K562 (cell line): ENCODE results near the gene SLC38A2. TPM values are rescaled to one million over a fixed set of nuclear protein-coding genes. Genes with fewer than 3 reads are reported as not detected.

Source experiments
- ATAC-seq: fragments of 200-7000 bp; cut with Tn5 transposase; 3 replicates; pipeline ENCODE4 v1.9.1; 2020; ENCODE audit warnings: moderate library complexity
- BruUV-seq: library from RNA; stranded (reverse); fragments of 400-500 nt; replicated peaks from 2 replicates; lab custom pipeline; 2021; lab: Mats Ljungman, UMichigan
- CTCF ChIA-PET: fragments of 300-600 bp; formaldehyde crosslinking; extraction: SDS; loops from one replicate; lab custom pipeline; 2021; ENCODE audit warnings: low intra/inter-chr PET ratio; lab: Yijun Ruan, JAX
- POLR2A ChIA-PET: fragments of 300-600, 350-650 bp; sonication (Branson Sonifier 250); formaldehyde crosslinking; extraction: SDS; loops from one replicate; lab custom pipeline; 2021; ENCODE audit warnings: antibody characterized with exemption, inconsistent platforms; lab: Yijun Ruan, JAX
- DNase-seq, 4 experiments: peaks; one replicate each; pipeline versions ENCODE4 v3.0.0 to v3.0.0-alpha.2; 2011 to 2018; ENCODE audit warnings: low spot score in 3 of 4, mixed read lengths in 3 of 4; ENCODE audit errors: extremely low read depth in 1 of 4
- FAIRE-seq: peaks from 2 replicates; lab custom pipeline; 2011; peaks lifted over from hg19 to GRCh38; lab: Jason Lieb, UNC
- H2AFZ ChIP-seq: 2 replicates; pipeline ENCODE4 v1.6.0; 2011; ENCODE audit warnings: low read depth, low read length, control low read depth, inconsistent platforms
- H3K27ac ChIP-seq: fragments of 200-600 bp; 3 replicates; pipeline ENCODE4 v1.8.0; 2011; ENCODE audit warnings: low read depth, mild to moderate bottlenecking, control low read depth, inconsistent platforms, low read length, moderate library complexity, mixed read lengths; ENCODE audit errors: extremely low read depth
- H3K27me3 ChIP-seq, 2 experiments: fragments of 300-600 bp in 1 of 2; 2 replicates in 1 of 2; 3 replicates in 1 of 2; pipeline versions ENCODE4 v1.6.0 to v1.8.0; 2011; ENCODE audit warnings: inconsistent platforms in 2 of 2, low read length in 2 of 2, mild to moderate bottlenecking in 1 of 2, mixed read lengths in 1 of 2, moderate library complexity in 1 of 2; ENCODE audit not compliant: control insufficient read depth in 2 of 2, insufficient read depth in 2 of 2
- H3K36me3 ChIP-seq: fragments of 300-600 bp; 3 replicates; pipeline ENCODE4 v1.8.0; 2011; ENCODE audit warnings: mild to moderate bottlenecking, low read length, inconsistent platforms; ENCODE audit not compliant: control insufficient read depth, insufficient read depth
- H3K4me1 ChIP-seq, 2 experiments: fragments of 200-600 bp in 1 of 2; replicated peaks in 1 of 2; 2 replicates in 1 of 2; 3 replicates in 1 of 2; pipeline versions ENCODE4 v1.5.1 to v1.8.0; 2011; ENCODE audit warnings: inconsistent platforms in 2 of 2, low read length in 2 of 2, mild to moderate bottlenecking in 1 of 2, mixed read lengths in 1 of 2, moderate library complexity in 1 of 2; ENCODE audit not compliant: control insufficient read depth in 2 of 2, insufficient read depth in 2 of 2
- H3K4me2 ChIP-seq: 2 replicates; pipeline ENCODE4 v1.6.1; 2011; ENCODE audit warnings: low read length, control low read depth, inconsistent platforms, mixed read lengths; ENCODE audit not compliant: insufficient read depth
- H3K4me3 ChIP-seq: fragments of 200-600 bp; sonication (generic), shearing (Covaris generic); 2 replicates; pipeline ENCODE4 v1.5.1; 2016; ENCODE audit warnings: control low read depth, inconsistent platforms
- H3K79me2 ChIP-seq: fragments of 200-600 bp; 3 replicates; pipeline ENCODE4 v1.8.0; 2011; ENCODE audit warnings: low read length, inconsistent platforms; ENCODE audit not compliant: control insufficient read depth, insufficient read depth
- H3K9ac ChIP-seq, 2 experiments: 2 replicates each; pipeline versions ENCODE4 v1.6.0 to v1.6.1; 2011; ENCODE audit warnings: low read depth in 2 of 2, low read length in 2 of 2, control low read depth in 1 of 2, inconsistent platforms in 1 of 2, mild to moderate bottlenecking in 1 of 2, mixed read lengths in 1 of 2; ENCODE audit not compliant: insufficient read depth in 1 of 2
- H3K9me1 ChIP-seq: one replicate; pipeline ENCODE4 v1.6.0; 2011; ENCODE audit warnings: inconsistent platforms, mild to moderate bottlenecking, low read length, moderate library complexity; ENCODE audit not compliant: control insufficient read depth, insufficient read depth
- H3K9me3 ChIP-seq: replicated peaks from 2 replicates; pipeline ENCODE4 v1.5.1; 2011; ENCODE audit warnings: low read depth, low read length, inconsistent platforms; ENCODE audit not compliant: control insufficient read depth, insufficient read depth
- H4K20me1 ChIP-seq: replicated peaks from 2 replicates; pipeline ENCODE4 v1.6.1; 2011; ENCODE audit warnings: low read length, inconsistent platforms, mixed read lengths; ENCODE audit not compliant: control insufficient read depth, insufficient read depth
- ARID4B ChIP-seq: sonication (generic); formaldehyde crosslinking; IDR thresholded peaks from 2 replicates; pipeline ENCODE4 v1.8.0; 2022; ENCODE audit warnings: mild to moderate bottlenecking, missing genetic modification reagents
- ATF1 ChIP-seq, 2 experiments: fragments of 450-650 bp in 1 of 2; IDR thresholded peaks; 2 replicates each; pipeline ENCODE4 v1.6.1; 2016; ENCODE audit warnings: missing compliant biosample characterization in 1 of 2, missing genetic modification characterization in 1 of 2
- DPF2 ChIP-seq: fragments of 450-650 bp; IDR thresholded peaks from 2 replicates; pipeline ENCODE4 v1.6.1; 2016
- ESRRA ChIP-seq: fragments of 450-650 bp; IDR thresholded peaks from 2 replicates; pipeline ENCODE4 v1.6.1; 2014; ENCODE audit warnings: low read depth, mild to moderate bottlenecking, moderate library complexity, borderline replicate concordance
- KLF13 ChIP-seq: fragments of 450-650 bp; IDR thresholded peaks from 2 replicates; pipeline ENCODE4 v1.6.1; 2016; ENCODE audit warnings: missing genetic modification characterization, low read depth, mild to moderate bottlenecking, missing compliant biosample characterization, moderate library complexity, borderline replicate concordance
- RBM34 ChIP-seq: fragments of 200-400 bp; formaldehyde crosslinking; IDR thresholded peaks from 2 replicates; pipeline ENCODE4 v1.6.1; 2018; ENCODE audit warnings: low read length, borderline replicate concordance; ENCODE audit not compliant: insufficient read depth
- SMAD4 ChIP-seq: fragments of 250-450 bp; sonication (Bioruptor Pico); conservative IDR thresholded peaks from 2 replicates; pipeline ENCODE4 v1.8.0; 2021; ENCODE audit warnings: inconsistent platforms, mild to moderate bottlenecking, moderate library complexity
- SMARCE1 ChIP-seq: fragments of 450-650 bp; IDR thresholded peaks from 2 replicates; pipeline ENCODE4 v1.7.1; 2016; ENCODE audit warnings: mild to moderate bottlenecking
- SOX6 ChIP-seq: fragments of 450-650 bp; IDR thresholded peaks from 2 replicates; pipeline ENCODE4 v1.6.1; 2014; ENCODE audit warnings: mild to moderate bottlenecking
- ZBTB33 ChIP-seq: sonication (generic); formaldehyde crosslinking; IDR thresholded peaks from 2 replicates; pipeline ENCODE4 v1.8.1; 2023; ENCODE audit warnings: mild to moderate bottlenecking, missing genetic modification reagents
- ZNF780A ChIP-seq: fragments of 250-450 bp; sonication (Bioruptor Pico); IDR thresholded peaks from 2 replicates; pipeline ENCODE4 v1.5.0; 2021; ENCODE audit warnings: mild to moderate bottlenecking
- WGBS: fragments of 100-300 bp; shearing (Covaris generic); methylation state at CpG from one replicate; pipeline ENCODE4 v1.1.6; 2016; ENCODE audit warnings: low coverage, mixed read lengths; ENCODE audit not compliant: insufficient coverage; ENCODE audit errors: missing lambda C conversion rate; 5-methylcytosine and 5-hydroxymethylcytosine counted together
- in situ Hi-C: fragments of 300-500 bp; cut with MboI; formaldehyde crosslinking; loops from 4 replicates; pipeline ENCODE4 v1.15.0; 2018; ENCODE audit warnings: inconsistent platforms, mixed read lengths
- intact Hi-C: fragments of 100-400 bp; cut with micrococcal nuclease; formaldehyde crosslinking; loops from 2 replicates; pipeline ENCODE4 v1.14.2; 2022
- polyA plus RNA-seq, 8 experiments: library from polyadenylated mRNA; depleted of rRNA in 4 of 8; stranded (reverse) in 5 of 8; unstranded in 3 of 8; fragments of >200 nt; fragmentation: Nextera tagmentation in 2 of 8; fragmentation: Illumina TruSeq in 1 of 8; extraction: Ambion mirVana in 2 of 8; extraction: Trizol in 1 of 8; gene quantifications; 2 replicates each; pipeline versions ENCODE4 v1.2.1 to v1.2.3, GENCODE V29; 2011 to 2014; ENCODE audit warnings: inconsistent platforms in 1 of 8, missing spikeins in 1 of 8
- total RNA-seq, 7 experiments: library from RNA; depleted of rRNA in 6 of 7; stranded (reverse); fragments of >200 nt in 6 of 7; fragmentation: Illumina TruSeq in 2 of 7; extraction: Trizol in 2 of 7; gene quantifications; 2 replicates each; pipeline versions ENCODE4 v1.2.1 to v1.2.3, GENCODE V29; 2011 to 2021; ENCODE audit warnings: low replicate concordance in 1 of 7
- TF ChIP-seq, protein P1 (sequence below), 2 experiments: fragments of 450-650 bp in 1 of 2; sonication (generic) in 1 of 2; formaldehyde crosslinking in 1 of 2; IDR thresholded peaks in 1 of 2; conservative IDR thresholded peaks in 1 of 2; 2 replicates each; pipeline versions ENCODE4 v1.6.1 to v1.8.1; 2016 to 2023; ENCODE audit warnings: mild to moderate bottlenecking in 2 of 2, moderate library complexity in 2 of 2, inconsistent platforms in 1 of 2, missing genetic modification reagents in 1 of 2

Gene SLC38A2
- total and polyA plus RNA-seq, 9 of the 15 experiments (the other 6 are each of a cell fraction or from before 2014, with no cell fraction given), result 98.7 to 292 (median 143) TPM

- no peak overlapping the region for H2AFZ ChIP-seq
- intact Hi-C loops, result no loop called here
- peak; percentile 34 for ATAC-seq
- H3K27ac ChIP-seq, result no peak overlapping the region
- POLR2A ChIA-PET, result interaction anchor here (0.6 to 0.9 kb wide), 4 partner anchors 12 to 219 kb away, joined by 3 read pairs; no protein-coding TSS in a partner anchor
- in situ Hi-C loops, result no loop called here
- no peaks in the 10 kb centered on the region for H3K9me3 ChIP-seq
- 11% methylated on average over 1 of the region's 1 CpG for WGBS
- CTCF ChIA-PET, result no interaction called here
- no peaks in the 10 kb centered on the region for H4K20me1 ChIP-seq
- H3K4me1 ChIP-seq, result peaks cover 0 to 8% of the 10 kb centered on the region in 2 experiments; a peak in 3 of 5 replicates
- no peak overlapping the region for H3K4me2 ChIP-seq
- H3K36me3 ChIP-seq, result no peaks in the 10 kb centered on the region
- no peak overlapping the region for H3K4me3 ChIP-seq
- H3K27me3 ChIP-seq, result no peaks in the 10 kb centered on the region
- no peak overlapping the region for H3K9ac ChIP-seq
- no peak for FAIRE-seq
- no peaks in the 10 kb centered on the region for H3K9me1 ChIP-seq
- no peaks in the 10 kb centered on the region for H3K79me2 ChIP-seq
- no TSS peak for BruUV-seq
- DNase-seq, result peak in 1 of 4 experiments; percentile 17
- no peak for TF ChIP-seq ZNF780A (CRISPR knock-in tag)
- TF ChIP-seq ATF1 (CRISPR knock-in tag; IDR thresholded peaks at IDR 0.05), result no peak
- TF ChIP-seq ATF1 (tag; IDR thresholded peaks at IDR 0.05), result no peak
- 0 out of 2 replicates have a peak, but pooled peaks have one; percentile 28 for TF ChIP-seq SMARCE1
- TF ChIP-seq DPF2, result peak; percentile 42; the same call in 1 of the 2 replicates
- no peak for TF ChIP-seq ZBTB33 (CRISPR knock-in tag)
- no peak for TF ChIP-seq RBM34
- TF ChIP-seq KLF13, result no peak
- TF ChIP-seq, protein P1, sequence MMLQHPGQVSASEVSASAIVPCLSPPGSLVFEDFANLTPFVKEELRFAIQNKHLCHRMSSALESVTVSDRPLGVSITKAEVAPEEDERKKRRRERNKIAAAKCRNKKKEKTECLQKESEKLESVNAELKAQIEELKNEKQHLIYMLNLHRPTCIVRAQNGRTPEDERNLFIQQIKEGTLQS (IDR thresholded peaks at IDR 0.05), result peak; percentile 71; the same call in 1 of the 2 replicates
- TF ChIP-seq, protein P1 (CRISPR knock-in tag; conservative IDR thresholded peaks at IDR 0.05), result no peak
- peak; percentile 41; the same call in 1 of the 2 replicates for TF ChIP-seq ESRRA
- peak; percentile 83; the same call in 1 of the 2 replicates for TF ChIP-seq SOX6
- TF ChIP-seq SMAD4, result peak; percentile 72
- no peak for TF ChIP-seq ARID4B
Observed at GRCh38 chr12:46406352-46407027, 33.9 kb upstream of the SLC38A2 start.
